Measurements from ENCODE around the gene CERK.

GRCh38 chr22:46770151-46770641, 32.1 kb upstream of the CERK start:
- no peak for TF ChIP-seq CTCF (IDR thresholded peaks at IDR 0.05; ENCODE audit: low read length)
- no peak for TF ChIP-seq EZH2 (optimal IDR thresholded peaks at IDR 0.05; ENCODE audit: low read depth, low read length)
